ENCODE measurements around the gene DLG2.

DLG2 gene

DNA sequence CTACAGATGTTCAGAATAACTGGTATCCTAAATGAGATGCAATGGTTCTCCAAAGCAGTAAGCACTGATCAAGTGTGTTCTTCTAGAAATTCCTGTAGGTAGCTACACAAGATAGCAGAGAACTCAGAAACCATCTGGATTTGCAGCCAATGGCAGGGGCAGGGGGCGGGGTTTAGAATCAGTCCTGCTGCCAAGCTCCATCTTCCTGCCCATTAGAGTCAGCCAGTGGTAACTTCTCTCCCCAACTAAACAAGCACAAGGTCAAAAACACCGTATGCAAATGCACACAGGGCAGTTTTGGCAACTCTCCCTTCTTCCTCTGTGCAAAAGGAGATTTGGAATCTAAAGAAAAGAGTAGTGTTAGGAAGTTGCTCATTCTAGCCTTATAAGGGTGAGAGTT lies 2103.5 kb downstream of the DLG2 start:
- no peak for DNase-seq

DNA sequence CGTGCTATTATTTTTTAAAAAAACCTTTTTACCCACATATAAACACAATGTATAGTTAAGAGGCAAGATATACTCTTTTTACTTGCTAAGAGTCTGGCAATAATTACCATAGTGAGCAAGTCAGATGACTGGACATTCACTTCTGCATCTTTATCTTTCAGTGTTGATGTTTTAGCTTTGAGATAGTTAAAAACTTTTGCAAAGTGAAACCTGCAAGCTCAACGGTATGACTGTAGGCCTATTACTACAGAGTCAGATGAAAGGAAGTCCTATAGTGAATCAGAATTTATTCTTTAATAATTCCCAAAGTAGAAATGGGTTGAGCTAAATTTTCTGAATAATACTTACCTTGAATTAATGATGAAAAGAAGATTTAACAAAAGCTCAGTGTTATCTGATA lies 2104.2 kb downstream of the DLG2 start:
- no peak for DNase-seq

DNA sequence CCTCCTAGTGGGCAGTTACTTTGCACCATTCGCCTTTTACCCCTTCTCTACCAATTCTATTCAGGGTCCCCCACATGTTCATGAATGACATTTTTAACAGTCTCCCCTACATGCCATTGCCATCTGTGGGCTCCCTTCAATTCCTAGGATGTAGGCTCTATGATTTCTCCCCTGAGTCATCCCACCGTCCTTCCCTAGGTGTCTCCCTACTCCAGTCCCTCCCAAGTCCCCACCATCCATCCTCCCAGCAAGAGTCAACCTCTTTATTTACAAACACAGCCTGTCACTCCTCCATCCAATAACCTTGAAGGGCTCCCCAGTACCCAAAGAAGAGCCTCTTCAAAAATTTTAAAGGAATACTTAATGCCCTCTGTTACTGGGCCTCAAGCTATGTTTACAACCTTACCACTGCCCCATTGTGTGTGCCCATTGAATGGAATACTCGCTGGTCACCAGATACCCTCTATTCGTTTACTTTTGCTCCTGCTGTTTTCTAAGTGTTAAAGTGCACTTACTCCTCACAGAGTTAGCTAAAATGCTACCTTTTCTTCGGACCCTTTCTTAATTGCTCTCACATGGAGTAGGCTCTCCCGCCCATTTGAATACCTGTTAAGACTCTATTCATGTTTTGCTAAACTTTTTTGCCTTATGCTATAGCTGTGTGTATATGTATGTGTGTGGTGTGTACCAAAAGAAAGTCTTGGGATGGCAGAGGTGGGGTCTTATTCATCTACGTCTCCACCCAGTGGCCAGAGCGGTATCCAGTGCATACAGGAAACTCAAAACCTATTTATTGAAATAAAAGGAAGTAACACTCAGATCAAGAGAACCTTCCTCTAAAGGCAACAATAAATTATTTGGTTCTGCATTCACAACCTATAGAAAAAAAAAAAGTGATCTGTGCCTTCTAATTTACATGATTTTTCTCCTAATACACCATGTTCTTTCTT lies 2105.2 kb downstream of the DLG2 start:
- DNase-seq: peak; percentile 27

DNA sequence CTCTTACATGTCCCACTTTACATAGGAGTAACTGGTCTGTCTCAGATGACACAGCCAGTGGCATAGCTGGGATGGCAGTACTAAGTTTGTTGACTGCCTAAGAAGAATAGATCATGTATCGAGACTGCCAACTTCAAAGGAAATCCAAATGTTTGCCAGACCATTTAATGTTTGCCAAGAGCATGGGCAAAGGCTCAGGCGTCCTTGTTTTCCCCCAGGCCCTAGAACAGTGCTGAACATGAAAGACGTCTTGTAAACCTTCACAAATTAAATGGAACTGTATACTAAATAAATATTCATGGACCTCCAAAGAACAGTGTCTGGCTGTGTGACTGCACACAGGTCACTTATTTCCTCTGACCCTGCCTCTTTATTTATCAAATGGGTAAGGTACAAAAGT lies 2106.3 kb downstream of the DLG2 start:
- no peak for DNase-seq

DNA sequence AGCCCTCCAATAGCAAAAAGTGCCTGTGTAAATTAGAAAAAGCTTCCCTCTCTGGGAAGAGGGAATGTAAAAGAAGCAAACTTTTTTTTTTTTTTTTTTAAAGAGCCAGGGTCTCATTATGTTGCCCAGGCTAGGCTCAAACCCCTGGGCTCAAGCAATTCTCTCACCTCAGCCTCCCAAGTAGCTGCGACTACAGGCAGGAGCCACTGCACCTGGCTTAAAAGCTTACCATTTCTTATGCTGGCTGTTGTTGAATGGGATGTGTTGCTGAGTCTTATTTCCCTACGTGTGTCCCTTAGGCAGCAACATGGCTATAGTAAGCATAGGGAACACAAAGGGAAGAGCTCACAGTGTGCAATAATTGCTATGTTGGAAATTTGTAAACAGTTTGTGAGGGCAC lies 2115.5 kb downstream of the DLG2 start:
- no peak for DNase-seq

DNA sequence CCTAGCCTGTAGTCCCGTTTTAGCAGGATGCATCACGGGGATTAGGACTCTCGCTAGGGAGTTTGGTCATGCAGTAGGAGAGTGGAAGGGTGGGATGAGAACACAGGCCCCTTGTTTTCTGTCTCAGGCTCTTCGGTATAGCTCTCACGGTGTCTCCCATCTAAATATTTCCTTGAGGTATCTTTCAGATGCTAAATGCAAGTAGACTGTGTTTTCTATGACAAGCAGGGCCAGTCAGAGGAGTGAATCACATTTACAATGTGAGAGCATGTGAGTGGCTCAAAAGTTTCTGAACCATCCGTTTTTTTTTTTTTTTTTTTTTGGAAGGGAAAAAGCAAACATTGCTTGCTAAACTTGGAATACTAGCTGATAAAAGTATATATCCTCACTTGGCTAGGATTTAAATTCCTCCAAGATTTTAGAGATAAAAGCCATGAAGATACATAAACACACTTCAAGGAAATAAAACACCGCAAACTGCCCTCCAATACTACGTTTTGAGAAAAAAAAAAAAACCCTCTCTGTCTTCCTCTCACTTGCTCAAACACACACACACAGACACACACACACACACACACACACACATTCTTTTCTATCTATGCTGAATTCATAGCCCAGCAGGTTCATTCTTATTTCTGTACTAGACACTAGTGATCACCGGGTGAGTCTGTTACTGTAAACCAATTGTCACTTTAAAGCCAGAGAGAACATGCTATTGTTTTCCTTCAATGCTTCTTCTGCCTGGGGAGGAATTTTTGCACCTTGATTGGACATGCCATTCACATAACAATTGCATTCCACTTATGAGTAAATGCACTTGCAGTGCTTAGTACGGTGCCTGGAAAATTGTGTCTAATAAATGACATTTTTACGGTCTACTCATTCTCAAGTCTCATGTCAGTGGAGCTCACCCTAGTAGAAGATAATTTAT lies 2116.3 kb downstream of the DLG2 start:
- no peak for DNase-seq

DNA sequence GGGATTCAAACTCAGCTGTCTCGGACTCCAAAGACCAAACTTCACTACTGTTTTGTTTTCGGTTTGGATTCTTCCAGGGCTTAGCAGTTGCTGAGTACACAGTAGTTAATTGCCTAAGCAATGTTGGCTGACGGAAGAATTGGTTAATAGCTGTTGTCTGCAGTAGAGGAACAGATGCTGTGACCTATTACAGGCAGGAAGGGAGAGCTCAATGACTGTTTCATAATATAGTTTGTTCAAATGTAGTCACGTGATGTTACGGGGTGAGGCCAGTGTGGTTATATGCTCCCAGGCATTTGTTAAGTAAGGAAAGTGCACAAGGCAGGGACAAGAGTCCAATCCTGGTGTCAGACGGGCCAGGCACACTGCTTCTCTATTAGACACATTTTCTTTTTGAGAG lies 2118.3 kb downstream of the DLG2 start:
- peak; percentile 4 for DNase-seq

DNA sequence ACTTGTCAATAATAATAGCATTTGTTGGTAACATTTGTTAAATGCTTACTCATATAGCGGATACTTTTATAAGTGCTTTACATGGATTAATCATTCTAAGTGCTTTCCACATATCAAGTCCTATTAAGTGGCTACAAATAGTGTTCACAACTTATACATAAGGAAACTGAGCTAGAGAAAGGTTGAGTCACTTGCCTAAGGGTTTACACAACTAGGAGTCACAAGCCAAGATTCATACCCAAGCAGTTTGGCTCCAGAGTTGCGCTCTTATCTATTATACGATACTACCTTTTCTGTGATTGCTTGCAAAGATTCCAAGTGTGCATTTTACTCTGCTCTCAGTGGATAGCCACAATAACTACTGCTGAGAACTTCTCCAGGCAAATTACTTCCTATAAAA lies 2125.1 kb downstream of the DLG2 start:
- no peak for DNase-seq

DNA sequence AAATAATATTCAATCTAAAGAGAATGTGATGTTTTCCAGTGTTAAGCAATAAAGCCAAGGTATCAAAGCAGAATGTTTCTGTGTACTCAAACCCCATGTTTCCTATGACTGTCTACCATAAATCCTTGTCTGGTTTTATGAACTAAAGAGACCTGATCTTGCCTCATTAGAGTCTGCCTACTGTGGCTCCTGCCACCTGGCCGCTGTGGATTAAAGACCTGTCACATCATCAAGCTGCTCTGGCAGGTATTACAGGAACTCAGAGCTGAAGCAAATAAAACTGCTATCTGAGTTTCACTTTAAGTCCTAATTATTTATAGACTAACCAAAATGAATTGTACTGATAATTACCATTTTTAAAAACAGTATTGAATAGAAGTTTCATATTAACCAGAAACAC lies 2133.2 kb downstream of the DLG2 start:
- DNase-seq: no peak

DNA sequence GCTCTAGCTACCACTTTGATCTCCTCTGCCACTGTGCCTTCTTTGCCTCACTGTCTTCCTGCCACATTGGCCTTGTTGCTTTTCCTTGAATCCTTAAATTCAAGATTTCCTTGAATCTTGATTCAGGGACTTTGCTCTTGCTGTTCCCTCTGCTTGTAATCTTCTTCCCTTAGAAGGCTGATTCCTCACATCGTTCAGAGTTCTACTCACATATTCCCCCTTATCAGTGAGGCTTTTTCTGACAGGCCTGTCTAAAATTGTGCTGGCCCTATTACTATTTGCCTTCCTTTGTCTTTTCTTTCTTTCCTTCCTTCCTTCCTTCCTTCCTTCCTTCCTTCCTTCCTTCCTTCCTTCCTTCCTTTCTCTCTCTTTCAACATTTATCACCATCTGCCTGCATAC lies 2134.1 kb downstream of the DLG2 start:
- DNase-seq: no peak

DNA sequence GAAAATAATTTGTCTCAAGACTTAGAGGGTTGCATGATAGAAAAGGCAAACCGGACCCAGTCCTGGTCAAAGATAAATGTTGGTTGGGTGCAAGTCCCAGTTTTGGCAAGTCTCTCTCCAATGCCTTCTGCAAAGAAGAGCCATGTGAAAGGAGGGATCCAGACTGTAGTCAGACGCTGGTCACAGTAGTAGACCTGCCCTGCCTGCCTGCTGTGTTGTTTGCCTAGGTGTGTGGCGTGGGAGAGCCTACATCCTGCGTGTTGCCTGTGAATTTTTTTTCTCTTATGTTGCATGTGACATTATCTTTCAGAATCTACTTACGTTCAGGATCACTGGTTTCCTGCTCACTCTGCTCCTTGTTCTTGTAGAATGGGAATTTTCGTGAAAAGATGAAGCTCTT lies 2143.3 kb downstream of the DLG2 start:
- DNase-seq: no peak

DNA sequence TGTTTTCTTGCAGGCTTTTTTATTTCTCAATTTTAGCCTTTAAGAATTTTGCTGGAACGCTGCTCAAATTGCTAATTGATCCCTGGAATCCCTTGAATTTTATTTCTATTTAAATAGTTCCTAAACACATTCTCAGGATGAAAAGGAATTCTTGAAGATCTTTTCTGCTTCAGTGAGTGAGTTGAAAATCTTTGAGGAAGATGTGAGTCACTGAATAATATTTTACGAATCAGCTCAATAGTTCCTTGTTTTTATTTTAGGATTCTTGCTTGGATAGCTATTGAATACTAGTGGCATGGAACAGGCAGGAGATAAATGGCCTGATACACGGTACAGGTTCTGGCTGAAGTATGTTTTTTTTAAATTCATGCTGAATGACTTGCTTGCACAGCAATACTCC lies 2146.3 kb downstream of the DLG2 start:
- DNase-seq: no peak

DNA sequence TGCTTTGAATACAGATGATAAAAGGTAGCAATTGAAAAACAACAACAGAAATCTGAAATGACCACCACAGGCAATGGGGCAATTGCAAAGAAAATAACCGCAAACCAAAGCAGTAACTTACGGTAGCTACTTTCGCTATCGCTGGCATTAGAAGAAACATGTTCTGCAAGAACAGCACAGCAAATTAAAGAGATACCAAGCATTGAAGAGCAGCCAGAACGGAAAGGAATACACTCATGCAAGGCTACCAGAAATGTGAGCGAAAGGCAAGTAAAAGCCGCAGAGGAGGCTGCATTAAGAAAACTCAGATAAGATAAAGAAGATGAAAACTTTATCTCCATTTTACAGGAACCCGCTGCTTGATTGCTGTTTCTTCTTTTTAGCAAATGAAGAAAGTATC lies 2146.9 kb downstream of the DLG2 start:
- DNase-seq: no peak

DNA sequence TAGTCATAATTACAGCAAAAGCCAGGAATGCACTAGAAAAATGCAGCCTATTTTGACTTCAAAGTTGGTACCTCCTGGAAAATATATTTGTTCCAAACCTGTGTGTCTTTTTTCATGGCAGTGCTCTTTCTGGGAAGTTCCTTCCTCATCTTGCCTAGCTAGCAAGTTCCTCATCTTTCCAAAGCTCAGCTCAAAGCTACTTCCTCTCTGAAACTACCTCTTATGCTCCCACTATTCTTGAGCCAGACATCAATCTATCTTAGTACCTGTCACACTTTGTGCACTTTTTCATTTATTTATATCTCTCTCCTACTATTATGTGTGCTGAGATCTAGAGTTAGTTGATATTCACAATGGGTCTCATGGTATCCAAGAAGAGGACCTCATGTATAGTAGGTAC lies 2149.4 kb downstream of the DLG2 start:
- no peak for DNase-seq

DNA sequence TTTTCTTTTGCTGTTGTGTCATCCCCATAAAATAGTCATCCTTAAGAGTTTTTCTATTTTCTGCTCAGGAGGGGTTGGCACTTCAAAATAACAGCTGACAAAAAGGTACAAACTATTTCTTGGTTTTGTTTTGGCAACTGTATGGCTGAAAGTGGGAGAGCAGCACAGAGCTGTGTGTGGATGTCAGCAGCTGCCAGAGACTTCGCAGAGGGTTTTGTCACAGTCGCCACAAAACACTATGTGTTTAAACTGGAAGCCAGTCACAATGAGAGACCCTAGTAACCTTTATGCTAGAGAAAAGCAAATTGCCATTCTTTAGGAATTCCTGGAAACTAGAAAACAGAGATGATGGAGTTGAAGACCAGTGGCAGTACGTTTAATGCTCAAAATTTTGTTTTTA lies 2151.4 kb downstream of the DLG2 start:
- no peak for DNase-seq

DNA sequence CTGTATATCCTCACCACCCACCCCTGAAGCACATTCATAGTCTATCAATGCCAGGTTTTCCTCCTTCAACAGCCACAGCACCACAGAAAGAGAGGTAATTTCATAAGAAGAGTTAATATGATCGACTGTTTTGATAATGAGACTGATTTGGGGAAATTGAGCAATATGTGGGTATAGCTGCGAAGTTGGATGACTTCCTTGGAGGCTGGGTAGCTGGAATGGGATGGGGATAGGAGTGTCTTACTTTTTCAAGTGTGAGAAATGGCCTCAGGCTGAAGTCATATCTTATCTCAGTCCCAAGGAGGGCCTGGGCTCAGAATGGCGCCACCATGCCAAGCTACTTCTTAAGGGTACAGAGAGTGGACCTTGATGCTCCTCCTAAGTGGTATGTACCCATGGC lies 2153.4 kb downstream of the DLG2 start:
- DNase-seq: no peak

DNA sequence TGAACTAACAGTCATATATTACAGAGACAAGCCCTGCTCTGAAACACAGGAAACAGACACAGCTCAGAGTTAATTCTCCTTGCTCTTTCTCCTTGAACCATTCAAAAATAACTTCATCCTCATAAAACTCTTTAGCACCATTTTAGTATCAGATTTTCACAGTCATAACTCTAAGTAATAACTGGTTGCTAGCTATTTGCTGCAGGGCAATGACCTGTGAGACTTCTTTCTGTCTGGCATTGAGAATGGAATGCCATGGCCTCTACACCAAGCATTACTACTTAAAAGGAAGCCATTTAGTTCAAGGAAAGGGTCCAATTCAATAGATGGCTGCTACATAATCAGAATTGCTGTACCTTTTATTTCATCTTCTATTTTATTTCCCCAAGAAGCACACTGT lies 2154.3 kb downstream of the DLG2 start:
- DNase-seq: no peak

DNA sequence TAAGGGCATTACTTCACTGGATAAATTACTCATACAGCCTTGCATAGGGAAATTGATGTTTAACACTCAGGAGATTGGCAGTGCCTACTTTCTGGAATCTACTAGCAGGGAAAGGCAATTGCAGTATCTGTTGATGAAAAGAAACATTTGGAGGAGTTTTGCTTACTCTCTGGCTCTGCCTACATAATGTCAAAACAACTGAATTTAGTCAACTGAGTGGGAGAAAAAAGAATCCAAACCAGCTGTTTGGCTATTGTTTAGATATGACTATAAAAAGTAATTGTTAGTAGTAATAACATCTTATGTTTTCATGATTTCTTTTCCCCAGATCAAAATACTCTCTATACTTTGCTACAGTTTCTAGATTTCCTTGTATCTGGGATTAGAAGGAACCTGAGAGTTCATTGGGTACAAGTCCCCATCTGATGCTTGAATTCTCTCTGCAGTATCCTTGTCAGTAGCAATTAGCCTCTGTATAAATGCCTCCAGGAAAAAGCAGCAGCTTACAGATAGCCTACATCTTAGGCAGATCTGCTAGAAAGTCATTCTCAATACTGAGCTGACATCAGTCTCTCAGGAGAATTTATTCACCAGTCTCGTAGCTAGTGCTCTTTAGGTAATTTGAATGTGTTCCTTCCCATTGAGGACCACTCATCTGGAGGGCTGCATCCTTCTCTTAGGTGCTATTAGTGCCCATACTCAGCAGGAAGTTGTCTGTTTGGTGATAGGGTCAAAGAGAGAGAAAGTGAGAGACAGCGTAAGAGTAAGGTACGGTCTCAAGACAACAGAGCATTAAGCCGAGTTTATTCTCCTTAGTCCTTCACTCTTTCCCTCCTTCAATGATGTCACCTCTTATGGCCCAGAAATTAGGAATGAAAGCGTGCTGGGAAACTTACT lies 2155.1 kb downstream of the DLG2 start:
- DNase-seq: no peak

DNA sequence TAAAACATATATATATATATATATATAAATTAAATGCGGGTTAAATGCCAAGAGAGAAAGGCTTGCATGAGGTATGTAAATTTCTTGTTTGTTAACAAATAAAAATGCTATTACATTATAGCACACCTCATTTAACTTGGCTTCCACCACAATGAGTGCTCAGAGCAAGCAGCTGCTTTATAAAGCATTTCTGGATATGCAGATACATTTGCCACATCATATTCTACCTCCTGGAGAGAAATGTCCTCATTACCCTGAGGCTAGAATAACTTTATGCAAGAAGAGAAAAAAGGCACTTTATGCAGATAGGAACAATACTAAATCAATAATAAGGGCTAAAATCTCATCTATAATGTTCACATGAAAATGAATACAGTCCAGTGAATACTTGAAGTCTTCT lies 2159.3 kb downstream of the DLG2 start:
- no peak for DNase-seq

DNA sequence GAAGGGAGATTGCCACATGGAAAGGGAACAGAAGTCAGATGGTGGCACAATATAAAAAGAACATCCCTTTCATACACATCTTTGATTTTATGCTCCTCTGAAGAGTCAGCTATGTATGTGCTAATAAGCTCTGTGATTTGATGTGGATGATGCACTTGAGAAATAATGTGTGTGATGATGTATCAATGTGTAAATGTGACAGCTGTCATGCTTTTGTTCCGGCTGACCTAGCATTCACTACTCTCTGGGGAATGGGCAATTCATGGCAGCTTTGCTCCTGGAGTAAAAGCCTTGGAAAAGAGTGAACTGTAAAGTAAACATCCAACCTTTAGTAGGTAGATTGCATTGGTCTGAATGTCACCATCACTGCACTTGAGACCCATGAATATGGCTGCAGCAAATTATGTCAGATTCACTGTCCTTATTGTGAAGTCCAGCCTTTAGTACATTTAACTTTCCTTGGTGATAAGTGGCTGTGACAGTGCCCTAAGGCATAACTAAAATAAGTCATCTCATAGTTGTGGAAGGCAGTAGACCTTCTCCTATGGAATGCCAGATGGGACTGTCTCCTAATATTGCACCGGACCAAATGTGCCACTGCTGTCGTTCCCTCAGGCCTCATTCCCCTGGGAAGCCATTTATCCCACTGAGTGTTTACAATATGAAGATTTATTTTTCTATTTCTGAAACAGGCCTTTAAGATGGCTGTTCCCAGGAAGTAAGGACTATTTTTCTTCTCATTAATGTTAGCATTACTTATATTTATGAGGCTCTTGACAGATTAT lies 2162.8 kb downstream of the DLG2 start:
- DNase-seq: peak; percentile 85

DNA sequence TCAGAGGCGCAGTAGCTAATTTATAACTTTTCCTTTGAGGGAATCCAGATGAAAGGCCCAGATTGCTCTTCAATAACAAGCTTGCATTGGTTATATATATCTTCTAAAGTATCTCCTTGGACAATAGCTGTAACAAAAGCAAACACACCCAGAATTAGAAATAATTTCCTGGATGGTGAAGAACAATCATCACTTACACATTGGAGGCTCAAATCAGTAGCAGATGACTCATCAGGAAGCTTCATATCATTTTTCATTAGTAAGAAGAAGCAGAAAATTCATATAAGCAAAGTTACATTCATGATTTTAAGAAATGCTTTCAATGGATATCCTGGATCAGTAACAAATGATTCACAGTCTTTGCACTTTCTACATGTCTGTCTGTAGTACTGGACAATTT lies 2167.3 kb downstream of the DLG2 start:
- no peak for DNase-seq

DNA sequence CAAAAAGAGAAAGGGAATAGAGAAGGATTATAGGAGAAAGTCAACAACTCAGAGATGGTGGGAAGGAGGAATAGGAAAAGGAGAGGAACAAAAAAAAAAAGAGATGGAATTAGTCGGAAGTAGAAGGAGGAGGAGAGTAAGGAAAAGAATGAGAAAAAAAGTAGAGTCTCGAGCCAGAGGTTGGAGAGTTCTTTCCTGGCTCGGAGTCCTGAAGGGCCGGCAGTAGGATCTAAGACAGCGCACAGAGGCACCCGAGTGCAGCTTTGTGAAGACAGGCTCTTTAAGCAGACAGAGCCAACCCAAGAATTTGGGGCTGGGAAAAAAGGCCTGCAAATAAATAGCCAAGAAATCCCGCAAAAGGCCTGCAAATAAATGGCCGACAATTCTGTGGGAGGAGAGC lies 2170.6 kb downstream of the DLG2 start:
- no peak for DNase-seq

All from NCI-H1694 (cell line).